Measurements from ENCODE around the gene IGDCC3.
A peak's percentile ranks its signal among the peaks of the same experiment; 100 is the strongest.

IGDCC3 gene

GRCh38 chr15:65384505-65384894 lies 6.7 kb upstream of the IGDCC3 start:
- H3K4me3 ChIP-seq (ENCODE audit: low read depth in 1 of 2, low read length in 2 of 2): peak overlapping the region in 1 of 2 experiments; percentile 54; a peak in 2 of 4 replicates
- H3K4me2 ChIP-seq (ENCODE audit: insufficient read depth, low read length): peak overlapping the region; percentile 89
- H3K9ac ChIP-seq (ENCODE audit: low read depth, low read length): peak overlapping the region; percentile 53
- H3K27me3 ChIP-seq (ENCODE audit: insufficient read depth, low read length, poor library complexity): peaks cover 4% of the 10 kb centered on the region
- DNase-seq (no peak), ATAC-seq (ENCODE audit: insufficient read depth, low read depth) (peak; percentile 8; the same call in 2 of the 3 replicates)
- H4K20me1 ChIP-seq (ENCODE audit: insufficient read depth, low read length): no peaks in the 10 kb centered on the region
- H3K27ac ChIP-seq (ENCODE audit: low read length): no peak overlapping the region
- peak overlapping the region; percentile 83 for H2AFZ ChIP-seq (ENCODE audit: low read depth, low read length)
- H3K36me3 ChIP-seq (ENCODE audit: insufficient read depth, low read length): no peaks in the 10 kb centered on the region
- TF ChIP-seq EZH2 (IDR thresholded peaks at IDR 0.05; ENCODE audit: borderline replicate concordance, low read depth, low read length, severe bottlenecking) (no peak), CTCF (IDR thresholded peaks at IDR 0.05; ENCODE audit: borderline replicate concordance, extremely low read depth, low read length, poor library complexity, severe bottlenecking) (no peak)
- H3K9me3 ChIP-seq (ENCODE audit: insufficient read depth, low read length, severe bottlenecking): no peaks in the 10 kb centered on the region
- no peaks in the 10 kb centered on the region for H3K79me2 ChIP-seq (ENCODE audit: insufficient read depth, low read length)
- H3K4me1 ChIP-seq (ENCODE audit: insufficient read depth, low read length): peaks cover 15% of the 10 kb centered on the region

GRCh38 chr15:65383991-65384390 lies 6.2 kb upstream of the IGDCC3 start:
- Histone ChIP-seq H3K27ac (ENCODE audit: low read length) (no peak overlapping the region), H3K36me3 (ENCODE audit: insufficient read depth, low read length) (no peaks in the 10 kb centered on the region), H3K27me3 (ENCODE audit: insufficient read depth, low read length, poor library complexity) (peaks cover 4% of the 10 kb centered on the region), H4K20me1 (ENCODE audit: insufficient read depth, low read length) (no peaks in the 10 kb centered on the region), H2AFZ (ENCODE audit: low read depth, low read length) (no peak overlapping the region), H3K4me1 (ENCODE audit: insufficient read depth, low read length) (peaks cover 15% of the 10 kb centered on the region), H3K9me3 (ENCODE audit: insufficient read depth, low read length, severe bottlenecking) (no peaks in the 10 kb centered on the region), H3K9ac (ENCODE audit: low read depth, low read length) (no peak overlapping the region), H3K79me2 (ENCODE audit: insufficient read depth, low read length) (no peaks in the 10 kb centered on the region), H3K4me3 (ENCODE audit: low read depth in 1 of 2, low read length in 2 of 2) (no peak overlapping the region), H3K4me2 (ENCODE audit: insufficient read depth, low read length) (0 out of 2 replicates have a peak overlapping the region, but pooled peaks have one; percentile 89)
- DNase-seq: no peak
- no peak for TF ChIP-seq EZH2 (IDR thresholded peaks at IDR 0.05; ENCODE audit: borderline replicate concordance, low read depth, low read length, severe bottlenecking)
- no peak for ATAC-seq (ENCODE audit: insufficient read depth, low read depth)

GRCh38 chr15:65383456-65383855 lies 5.7 kb upstream of the IGDCC3 start:
- Histone ChIP-seq H3K4me1 (ENCODE audit: insufficient read depth, low read length) (peaks cover 15% of the 10 kb centered on the region), H3K4me3 (ENCODE audit: low read depth in 1 of 2, low read length in 2 of 2) (no peak overlapping the region), H3K27me3 (ENCODE audit: insufficient read depth, low read length, poor library complexity) (peaks cover 4% of the 10 kb centered on the region), H3K9ac (ENCODE audit: low read depth, low read length) (no peak overlapping the region), H2AFZ (ENCODE audit: low read depth, low read length) (no peak overlapping the region), H4K20me1 (ENCODE audit: insufficient read depth, low read length) (no peaks in the 10 kb centered on the region), H3K79me2 (ENCODE audit: insufficient read depth, low read length) (no peaks in the 10 kb centered on the region), H3K4me2 (ENCODE audit: insufficient read depth, low read length) (no peak overlapping the region), H3K9me3 (ENCODE audit: insufficient read depth, low read length, severe bottlenecking) (no peaks in the 10 kb centered on the region), H3K36me3 (ENCODE audit: insufficient read depth, low read length) (no peaks in the 10 kb centered on the region), H3K27ac (ENCODE audit: low read length) (no peak overlapping the region)
- no peak for DNase-seq
- ATAC-seq (ENCODE audit: insufficient read depth, low read depth): no peak
- TF ChIP-seq CTCF (IDR thresholded peaks at IDR 0.05; ENCODE audit: borderline replicate concordance, extremely low read depth, low read length, poor library complexity, severe bottlenecking) (no peak), EZH2 (IDR thresholded peaks at IDR 0.05; ENCODE audit: borderline replicate concordance, low read depth, low read length, severe bottlenecking) (no peak)

GRCh38 chr15:65382921-65383320 lies 5.1 kb upstream of the IGDCC3 start:
- no peak overlapping the region for H3K27ac ChIP-seq (ENCODE audit: low read length)
- DNase-seq: no peak
- no peak overlapping the region for H3K4me2 ChIP-seq (ENCODE audit: insufficient read depth, low read length)
- H3K9me3 ChIP-seq (ENCODE audit: insufficient read depth, low read length, severe bottlenecking): no peaks in the 10 kb centered on the region
- no peaks in the 10 kb centered on the region for H3K36me3 ChIP-seq (ENCODE audit: insufficient read depth, low read length)
- H3K79me2 ChIP-seq (ENCODE audit: insufficient read depth, low read length): no peaks in the 10 kb centered on the region
- no peak overlapping the region for H3K4me3 ChIP-seq (ENCODE audit: low read depth in 1 of 2, low read length in 2 of 2)
- H2AFZ ChIP-seq (ENCODE audit: low read depth, low read length): no peak overlapping the region
- peaks cover 15% of the 10 kb centered on the region for H3K4me1 ChIP-seq (ENCODE audit: insufficient read depth, low read length)
- ATAC-seq (ENCODE audit: insufficient read depth, low read depth): no peak
- no peaks in the 10 kb centered on the region for H4K20me1 ChIP-seq (ENCODE audit: insufficient read depth, low read length)
- H3K27me3 ChIP-seq (ENCODE audit: insufficient read depth, low read length, poor library complexity): peaks cover 4% of the 10 kb centered on the region
- no peak overlapping the region for H3K9ac ChIP-seq (ENCODE audit: low read depth, low read length)
- TF ChIP-seq CTCF (IDR thresholded peaks at IDR 0.05; ENCODE audit: borderline replicate concordance, extremely low read depth, low read length, poor library complexity, severe bottlenecking) (no peak), EZH2 (IDR thresholded peaks at IDR 0.05; ENCODE audit: borderline replicate concordance, low read depth, low read length, severe bottlenecking) (no peak)
